Chondrocyte (in vitro differentiated cells): ENCODE results near the gene CEP85L. TPM values are rescaled to one million over a fixed set of nuclear protein-coding genes. Genes with fewer than 3 reads are reported as not detected.

ENCODE experiments used
- DNase-seq: peaks from one replicate; pipeline ENCODE4 v3.0.0; 2021; ENCODE audit warnings: mixed read lengths, low spot score
- H3K27ac Mint-ChIP-seq: one replicate; pipeline ENCODE4 v1.8.0; 2021; ENCODE audit warnings: mild to moderate bottlenecking, moderate library complexity, mixed read lengths; ENCODE audit not compliant: unreplicated experiment
- H3K27me3 Mint-ChIP-seq: 2 replicates; pipeline ENCODE4 v1.8.0; 2021; ENCODE audit warnings: low read depth, mixed read lengths
- H3K36me3 Mint-ChIP-seq: 2 replicates; pipeline ENCODE4 v1.8.0; 2021; ENCODE audit warnings: low read depth, mixed read lengths
- H3K4me1 Mint-ChIP-seq: 2 replicates; pipeline ENCODE4 v1.8.0; 2021; ENCODE audit warnings: low read depth, mild to moderate bottlenecking, mixed read lengths
- H3K4me3 Mint-ChIP-seq: one replicate; pipeline ENCODE4 v1.8.0; 2021; ENCODE audit warnings: mild to moderate bottlenecking, moderate library complexity, mixed read lengths; ENCODE audit not compliant: unreplicated experiment
- H3K9me3 Mint-ChIP-seq: 2 replicates; pipeline ENCODE4 v1.8.0; 2021; ENCODE audit warnings: low read depth, mixed read lengths
- CTCF ChIP-seq: fragments of 200-600 bp; sonication (generic); IDR thresholded peaks from 2 replicates; pipeline ENCODE4 v1.5.0; 2021; ENCODE audit warnings: antibody characterized with exemption, mild to moderate bottlenecking, moderate library complexity
- total RNA-seq: library from RNA; stranded (reverse); gene quantifications from 3 replicates; pipeline ENCODE4 v1.2.1, GENCODE V29; 2021

Gene CEP85L
- total RNA-seq, 1 donor from 2014 or later: 10.4 TPM

GRCh38 chr6:118569498-118569897 is 81.9 kb downstream of the CEP85L start:
- Mint-ChIP-seq H3K27ac (no peak overlapping the region), H3K27me3 (no peaks in the 10 kb centered on the region), H3K9me3 (peaks cover 8% of the 10 kb centered on the region), H3K36me3 (peaks cover 7% of the 10 kb centered on the region), H3K4me1 (peaks cover 5% of the 10 kb centered on the region), H3K4me3 (no peak overlapping the region)
- TF ChIP-seq CTCF: no peak
- no peak for DNase-seq

- H3K36me3 Mint-ChIP-seq: no peaks in the 10 kb centered on the region
- DNase-seq: no peak
- H3K4me3 Mint-ChIP-seq: no peak overlapping the region
- no peak for TF ChIP-seq CTCF
- no peaks in the 10 kb centered on the region for H3K27me3 Mint-ChIP-seq
- no peaks in the 10 kb centered on the region for H3K9me3 Mint-ChIP-seq
- H3K27ac Mint-ChIP-seq: no peak overlapping the region
- peaks cover 3% of the 10 kb centered on the region for H3K4me1 Mint-ChIP-seq
Measured at GRCh38 chr6:118567974-118568373, 83.4 kb downstream of the CEP85L start.

GRCh38 chr6:118565311-118565960 is 86.0 kb downstream of the CEP85L start:
- peak; percentile 73 for TF ChIP-seq CTCF
- no peaks in the 10 kb centered on the region for H3K27me3 Mint-ChIP-seq
- H3K4me1 Mint-ChIP-seq: peaks cover 12% of the 10 kb centered on the region
- H3K4me3 Mint-ChIP-seq: no peak overlapping the region
- no peak overlapping the region for H3K27ac Mint-ChIP-seq
- H3K36me3 Mint-ChIP-seq: no peaks in the 10 kb centered on the region
- DNase-seq: no peak
- H3K9me3 Mint-ChIP-seq: no peaks in the 10 kb centered on the region

- Mint-ChIP-seq H3K36me3 (peaks cover 2% of the 10 kb centered on the region), H3K27me3 (no peaks in the 10 kb centered on the region), H3K4me1 (peaks cover 22% of the 10 kb centered on the region), H3K27ac (peak overlapping the region; percentile 75), H3K4me3 (no peak overlapping the region), H3K9me3 (no peaks in the 10 kb centered on the region)
- TF ChIP-seq CTCF: no peak
- DNase-seq: no peak
Measured at GRCh38 chr6:118562959-118563358, 88.4 kb downstream of the CEP85L start.

GRCh38 chr6:118562248-118562647 is 89.1 kb downstream of the CEP85L start:
- no peaks in the 10 kb centered on the region for H3K9me3 Mint-ChIP-seq
- no peaks in the 10 kb centered on the region for H3K27me3 Mint-ChIP-seq
- H3K27ac Mint-ChIP-seq: no peak overlapping the region
- no peak overlapping the region for H3K4me3 Mint-ChIP-seq
- TF ChIP-seq CTCF: no peak
- H3K36me3 Mint-ChIP-seq: peaks cover 2% of the 10 kb centered on the region
- DNase-seq: no peak
- H3K4me1 Mint-ChIP-seq: peaks cover 22% of the 10 kb centered on the region
